Keratinocyte (primary cell): ENCODE results near the gene OSBPL1A.

ENCODE experiments used
- CTCF ChIP-seq, 3 experiments: IDR thresholded peaks in 1 of 3; conservative IDR thresholded peaks in 1 of 3; optimal IDR thresholded peaks in 1 of 3; 2 replicates in 2 of 3; 3 replicates in 1 of 3; pipeline versions ENCODE3 to v1.5.1; 2011; ENCODE audit warnings: low read length in 3 of 3, mild to moderate bottlenecking in 3 of 3, moderate library complexity in 2 of 3, control low read depth in 1 of 3, inconsistent platforms in 1 of 3; ENCODE audit not compliant: insufficient read depth in 2 of 3; ENCODE audit errors: extremely low read depth in 1 of 3
- EZH2 ChIP-seq: IDR thresholded peaks from one replicate; pipeline ENCODE4 v1.6.1; 2012; ENCODE audit warnings: inconsistent platforms, mild to moderate bottlenecking, low read length, moderate library complexity

GRCh38 chr18:24446453-24446852 lies 48.8 kb upstream of the OSBPL1A start:
- TF ChIP-seq CTCF (optimal IDR thresholded peaks at IDR 0.05 in 1 of 3, IDR thresholded peaks at IDR 0.05 in 1 of 3, conservative IDR thresholded peaks at IDR 0.05 in 1 of 3; ENCODE audit: extremely low read depth in 1 of 3, insufficient read depth in 2 of 3, low read length in 3 of 3), result no peak
- TF ChIP-seq EZH2, result no peak
